T-cell (primary cell): Measurements from ENCODE around the gene CNDP2. TPM values are rescaled to one million over a fixed set of nuclear protein-coding genes. Genes with fewer than 3 reads are reported as not detected.

Source experiments
- ATAC-seq, 4 experiments: fragments of 200-7000 bp in 3 of 4; fragments of 150-1000 bp in 1 of 4; cut with Tn5 transposase; replicated peaks in 1 of 4; 1 replicate in 3 of 4; 2 replicates in 1 of 4; pipeline ENCODE4 v1.10.0; 2021; ENCODE audit warnings: moderate library complexity in 3 of 4, mild to moderate bottlenecking in 2 of 4, moderate number of reproducible peaks in 1 of 4
- CTCF ChIA-PET, 2 donors: fragments of 300-600 bp; sonication (Branson Sonifier 250); formaldehyde crosslinking; loops; one replicate each; lab custom pipeline; 2022; ENCODE audit warnings: antibody characterized with exemption in 2 of 2; lab: Charles Lee
- POLR2A ChIA-PET, 2 donors: fragments of 300-600 bp; sonication (Branson Sonifier 250); formaldehyde crosslinking; loops; one replicate each; lab custom pipeline; 2022; ENCODE audit warnings: antibody characterized with exemption in 2 of 2; lab: Charles Lee
- DNase-seq, 35 experiments: peaks; one replicate each; pipeline versions ENCODE4 v3.0.0 to v3.0.0-alpha.2; 2013 to 2023
- H3K27ac ChIP-seq: one replicate; pipeline ENCODE4 v1.5.1; 2013; ENCODE audit warnings: low read length
- H3K27me3 ChIP-seq, 2 experiments: replicated peaks in 1 of 2; 1 replicate in 1 of 2; 2 replicates in 1 of 2; pipeline versions ENCODE4 v1.6.1 to v1.7.0; 2013; ENCODE audit warnings: low read length in 1 of 2, mixed read lengths in 1 of 2; ENCODE audit not compliant: control insufficient read depth in 2 of 2, insufficient read depth in 2 of 2; ENCODE audit errors: extremely low read depth in 1 of 2
- H3K36me3 ChIP-seq, 2 donors: 1 replicate in 1 of 2; 2 replicates in 1 of 2; pipeline versions ENCODE4 v1.6.1 to v1.7.0; 2013; ENCODE audit warnings: low read length in 1 of 2; ENCODE audit not compliant: control insufficient read depth in 2 of 2, insufficient read depth in 1 of 2; ENCODE audit errors: extremely low read depth in 1 of 2
- H3K4me1 ChIP-seq, 2 experiments: 1 replicate in 1 of 2; 2 replicates in 1 of 2; pipeline versions ENCODE4 v1.6.1 to v1.7.0; 2013; ENCODE audit warnings: low read length in 2 of 2, mixed read lengths in 1 of 2; ENCODE audit not compliant: insufficient read depth in 2 of 2, control insufficient read depth in 1 of 2; ENCODE audit errors: extremely low read depth in 1 of 2
- H3K4me3 ChIP-seq, 2 donors: 1 replicate in 1 of 2; 2 replicates in 1 of 2; pipeline versions ENCODE4 v1.5.1 to v1.7.0; 2013; ENCODE audit warnings: mild to moderate bottlenecking in 2 of 2, low read length in 1 of 2, moderate library complexity in 1 of 2; ENCODE audit not compliant: control insufficient read depth in 1 of 2; ENCODE audit errors: extremely low read depth in 1 of 2
- H3K9me3 ChIP-seq: 2 replicates; pipeline ENCODE4 v1.7.0; 2013
- H3K27ac Mint-ChIP-seq, 2 donors: one replicate each; pipeline ENCODE4 v1.8.0; 2020 to 2021; ENCODE audit warnings: mild to moderate bottlenecking in 2 of 2, mixed read lengths in 2 of 2
- H3K27me3 Mint-ChIP-seq, 2 donors: one replicate each; pipeline ENCODE4 v1.8.0; 2021 to 2022; ENCODE audit warnings: mixed read lengths in 2 of 2
- H3K36me3 Mint-ChIP-seq: one replicate; pipeline ENCODE4 v1.8.0; 2021; ENCODE audit warnings: mixed read lengths
- H3K4me1 Mint-ChIP-seq, 3 donors: one replicate each; pipeline ENCODE4 v1.8.0; 2020 to 2022; ENCODE audit warnings: mixed read lengths in 3 of 3, mild to moderate bottlenecking in 1 of 3
- H3K4me3 Mint-ChIP-seq, 3 donors: one replicate each; pipeline ENCODE4 v1.8.0; 2020 to 2022; ENCODE audit warnings: mild to moderate bottlenecking in 3 of 3, mixed read lengths in 3 of 3, moderate library complexity in 3 of 3
- H3K9me3 Mint-ChIP-seq, 3 donors: one replicate each; pipeline ENCODE4 v1.8.0; 2020 to 2022; ENCODE audit warnings: mixed read lengths in 3 of 3
- WGBS: methylation state at CpG from one replicate; pipeline ENCODE4 v1.1.5; 2013; ENCODE audit warnings: missing lambda C conversion rate; ENCODE audit not compliant: insufficient coverage; 5-methylcytosine and 5-hydroxymethylcytosine counted together
- total RNA-seq, 35 experiments: library from RNA in 6 of 35; stranded (reverse) in 6 of 35; fragments of 120-200 nt in 1 of 35; gene quantifications; one replicate each; pipeline versions ENCODE4 v1.2.1 to v1.2.4 and lab custom pipeline; 2013 to 2026

Gene CNDP2
- total RNA-seq, 5 donors from 2014 or later (not counting 1 experiment from before 2014, with no cell fraction given): 113 to 150 (median 137) TPM

GRCh38 chr18:74463254-74463653 lies 32.9 kb upstream of the CNDP2 start:
- Histone ChIP-seq H3K4me3 (no peak overlapping the region), H3K4me1 (peaks cover 0 to 3% of the 10 kb centered on the region in 2 experiments), H3K27ac (no peak overlapping the region), H3K27me3 (peaks cover 0 to 6% of the 10 kb centered on the region in 2 experiments), H3K9me3 (no peaks in the 10 kb centered on the region), H3K36me3 (no peaks in the 10 kb centered on the region)
- no peak overlapping the region for H3K4me3 Mint-ChIP-seq
- no peaks in the 10 kb centered on the region for H3K9me3 Mint-ChIP-seq
- ChIA-PET POLR2A (interaction anchor here in 1 of 2 donors (0.7 kb wide), 1 partner anchor 8 kb away, joined by 5 read pairs; no protein-coding TSS in a partner anchor), CTCF (no interaction called here)
- H3K27ac Mint-ChIP-seq: no peak overlapping the region
- peaks cover 2 to 16% of the 10 kb centered on the region in 2 donors for H3K27me3 Mint-ChIP-seq
- no peaks in the 10 kb centered on the region for H3K36me3 Mint-ChIP-seq
- H3K4me1 Mint-ChIP-seq: peaks cover 9 to 13% (median 10%) of the 10 kb centered on the region in 3 donors
- ATAC-seq (no peak), DNase-seq (no peak)
- 91% methylated on average over 4 of the region's 8 CpGs for WGBS

GRCh38 chr18:74463983-74464382 lies 32.2 kb upstream of the CNDP2 start:
- Histone ChIP-seq H3K27ac (no peak overlapping the region), H3K27me3 (peaks cover 0 to 4% of the 10 kb centered on the region in 2 experiments), H3K4me1 (peaks cover 0 to 3% of the 10 kb centered on the region in 2 experiments), H3K4me3 (no peak overlapping the region), H3K9me3 (no peaks in the 10 kb centered on the region), H3K36me3 (no peaks in the 10 kb centered on the region)
- Mint-ChIP-seq H3K4me1 (peaks cover 5 to 8% (median 6%) of the 10 kb centered on the region in 3 donors), H3K9me3 (no peaks in the 10 kb centered on the region), H3K36me3 (no peaks in the 10 kb centered on the region), H3K4me3 (no peak overlapping the region), H3K27ac (no peak overlapping the region), H3K27me3 (peaks cover 0 to 9% of the 10 kb centered on the region in 2 donors)
- CTCF ChIA-PET: no interaction called here
- POLR2A ChIA-PET: no interaction called here
- WGBS: 100% methylated on average over 1 of the region's 1 CpG
- no peak for DNase-seq
- ATAC-seq: no peak

- H3K36me3 ChIP-seq: no peaks in the 10 kb centered on the region
- H3K27me3 ChIP-seq: no peaks in the 10 kb centered on the region
- H3K4me1 ChIP-seq: no peaks in the 10 kb centered on the region
- ChIA-PET CTCF (interaction anchor here in 1 of 2 donors (1.1 kb wide), 1 partner anchor 28 kb away, joined by 3 read pairs; no protein-coding TSS in a partner anchor), POLR2A (no interaction called here)
- Mint-ChIP-seq H3K36me3 (no peaks in the 10 kb centered on the region), H3K4me1 (peaks cover 0 to 6% (median 0%) of the 10 kb centered on the region in 3 donors), H3K9me3 (peaks cover 7 to 8% (median 8%) of the 10 kb centered on the region in 3 donors), H3K4me3 (no peak overlapping the region), H3K27me3 (peaks cover 2 to 6% of the 10 kb centered on the region in 2 donors), H3K27ac (no peak overlapping the region)
- DNase-seq (no peak), ATAC-seq (no peak)
- no CpG with 5 or more reads among the region's 4 CpGs for WGBS
- H3K27ac ChIP-seq: no peak overlapping the region
- H3K9me3 ChIP-seq: peaks cover under 1% of the 10 kb centered on the region
- H3K4me3 ChIP-seq: no peak overlapping the region
Measured at GRCh38 chr18:74465775-74466174, 30.4 kb upstream of the CNDP2 start.

GRCh38 chr18:74468547-74469061 lies 27.6 kb upstream of the CNDP2 start:
- POLR2A ChIA-PET: no interaction called here
- no peak overlapping the region for H3K27ac Mint-ChIP-seq
- ATAC-seq (no peak), DNase-seq (no peak)
- H3K27ac ChIP-seq: no peak overlapping the region
- CTCF ChIA-PET: interaction anchor here (0.7 to 1.2 kb wide), 2 partner anchors 102 to 115 kb away, joined by 3 read pairs; no protein-coding TSS in a partner anchor
- no peak overlapping the region for H3K4me3 ChIP-seq
- H3K27me3 Mint-ChIP-seq: peaks cover 2 to 6% of the 10 kb centered on the region in 2 donors
- no peaks in the 10 kb centered on the region for H3K36me3 Mint-ChIP-seq
- peaks cover 0 to 6% (median 0%) of the 10 kb centered on the region in 3 donors for H3K4me1 Mint-ChIP-seq
- H3K4me3 Mint-ChIP-seq: no peak overlapping the region
- no peaks in the 10 kb centered on the region for H3K4me1 ChIP-seq
- no CpG with 5 or more reads among the region's 3 CpGs for WGBS
- peaks cover 2% of the 10 kb centered on the region for H3K9me3 ChIP-seq
- no peaks in the 10 kb centered on the region for H3K27me3 ChIP-seq
- no peaks in the 10 kb centered on the region for H3K36me3 ChIP-seq
- peaks cover 7 to 8% (median 8%) of the 10 kb centered on the region in 3 donors for H3K9me3 Mint-ChIP-seq

GRCh38 chr18:74472312-74472711 lies 23.9 kb upstream of the CNDP2 start:
- Histone ChIP-seq H3K4me3 (no peak overlapping the region), H3K4me1 (no peaks in the 10 kb centered on the region), H3K36me3 (no peaks in the 10 kb centered on the region), H3K9me3 (peaks cover 2% of the 10 kb centered on the region), H3K27ac (no peak overlapping the region), H3K27me3 (peaks cover 0 to 6% of the 10 kb centered on the region in 2 experiments)
- no CpG with 5 or more reads among the region's 2 CpGs for WGBS
- no peak overlapping the region for H3K27ac Mint-ChIP-seq
- no peak overlapping the region for H3K4me3 Mint-ChIP-seq
- DNase-seq: no peak
- ChIA-PET POLR2A (no interaction called here), CTCF (no interaction called here)
- H3K9me3 Mint-ChIP-seq: peaks cover 7 to 8% (median 8%) of the 10 kb centered on the region in 3 donors
- no peak for ATAC-seq
- no peaks in the 10 kb centered on the region for H3K4me1 Mint-ChIP-seq
- H3K27me3 Mint-ChIP-seq: peaks cover 2 to 6% of the 10 kb centered on the region in 2 donors
- no peaks in the 10 kb centered on the region for H3K36me3 Mint-ChIP-seq

GRCh38 chr18:74473976-74474640 lies 22.1 kb upstream of the CNDP2 start:
- peaks cover 7 to 8% (median 8%) of the 10 kb centered on the region in 3 donors for H3K9me3 Mint-ChIP-seq
- H3K27ac Mint-ChIP-seq: no peak overlapping the region
- H3K9me3 ChIP-seq: peaks cover 2% of the 10 kb centered on the region
- H3K27ac ChIP-seq: no peak overlapping the region
- H3K27me3 ChIP-seq: peaks cover 0 to 13% of the 10 kb centered on the region in 2 experiments
- WGBS: no CpG with 5 or more reads among the region's 3 CpGs
- POLR2A ChIA-PET: no interaction called here
- H3K4me3 ChIP-seq: no peak overlapping the region
- DNase-seq: no peak
- H3K4me1 Mint-ChIP-seq: no peaks in the 10 kb centered on the region
- no peaks in the 10 kb centered on the region for H3K4me1 ChIP-seq
- peaks cover 2 to 6% of the 10 kb centered on the region in 2 donors for H3K27me3 Mint-ChIP-seq
- no peaks in the 10 kb centered on the region for H3K36me3 ChIP-seq
- no peaks in the 10 kb centered on the region for H3K36me3 Mint-ChIP-seq
- H3K4me3 Mint-ChIP-seq: no peak overlapping the region
- CTCF ChIA-PET: no interaction called here
- ATAC-seq: no peak
